ENCODE data around the gene SCMH1. TPM values are rescaled to one million over a fixed set of nuclear protein-coding genes. Genes with fewer than 3 reads are reported as not detected.
"Not testable (repeated sequence)": the region's sequence is repeated elsewhere in the genome, so short reads cannot be mapped to it uniquely, and the experiment has no call there.

The SCMH1 gene
- total RNA-seq, 1 donor from 2014 or later = 19.0 TPM

GRCh38 chr1:41158147-41158875 lies 83.8 kb downstream of the SCMH1 start:
- Mint-ChIP-seq H3K9me3 (no peaks in the 10 kb centered on the region), H3K27ac (no peak overlapping the region), H3K4me3 (ENCODE audit: low read depth) (no peak overlapping the region), H3K4me1 (ENCODE audit: low read depth) (no peaks in the 10 kb centered on the region), H3K27me3 (ENCODE audit: low read depth) (no peaks in the 10 kb centered on the region), H3K36me3 (ENCODE audit: low read depth) (no peaks in the 10 kb centered on the region)
- no peak for DNase-seq (ENCODE audit: low spot score)
- intact Hi-C loops (cut with micrococcal nuclease) = no loop called here

GRCh38 chr1:41155105-41155504 lies 87.0 kb downstream of the SCMH1 start:
- Mint-ChIP-seq H3K4me3 (ENCODE audit: low read depth) (no peak overlapping the region), H3K36me3 (ENCODE audit: low read depth) (no peaks in the 10 kb centered on the region), H3K4me1 (ENCODE audit: low read depth) (no peaks in the 10 kb centered on the region), H3K27ac (no peak overlapping the region), H3K27me3 (ENCODE audit: low read depth) (no peaks in the 10 kb centered on the region), H3K9me3 (no peaks in the 10 kb centered on the region)
- intact Hi-C loops (cut with micrococcal nuclease) = no loop called here
- no peak for DNase-seq (ENCODE audit: low spot score)

- no peak overlapping the region for H3K27ac Mint-ChIP-seq
- no peak overlapping the region for H3K4me3 Mint-ChIP-seq (ENCODE audit: low read depth)
- peaks cover 6% of the 10 kb centered on the region for H3K36me3 Mint-ChIP-seq (ENCODE audit: low read depth)
- intact Hi-C loops (cut with micrococcal nuclease) = no loop called here
- DNase-seq (ENCODE audit: low spot score) = no peak
- no peaks in the 10 kb centered on the region for H3K4me1 Mint-ChIP-seq (ENCODE audit: low read depth)
- no peaks in the 10 kb centered on the region for H3K27me3 Mint-ChIP-seq (ENCODE audit: low read depth)
- H3K9me3 Mint-ChIP-seq = no peaks in the 10 kb centered on the region
Measured at GRCh38 chr1:41153750-41154274, 88.3 kb downstream of the SCMH1 start.

- H3K36me3 Mint-ChIP-seq (ENCODE audit: low read depth) = peaks cover 6% of the 10 kb centered on the region
- intact Hi-C loops (cut with micrococcal nuclease) = no loop called here
- H3K4me3 Mint-ChIP-seq (ENCODE audit: low read depth) = no peak overlapping the region
- no peak for DNase-seq (ENCODE audit: low spot score)
- H3K27me3 Mint-ChIP-seq (ENCODE audit: low read depth) = no peaks in the 10 kb centered on the region
- H3K4me1 Mint-ChIP-seq (ENCODE audit: low read depth) = no peaks in the 10 kb centered on the region
- no peaks in the 10 kb centered on the region for H3K9me3 Mint-ChIP-seq
- no peak overlapping the region for H3K27ac Mint-ChIP-seq
Measured at GRCh38 chr1:41152622-41153044, 89.5 kb downstream of the SCMH1 start.

- DNase-seq (ENCODE audit: low spot score) = no peak
- peaks cover 6% of the 10 kb centered on the region for H3K36me3 Mint-ChIP-seq (ENCODE audit: low read depth)
- no peak overlapping the region for H3K4me3 Mint-ChIP-seq (ENCODE audit: low read depth)
- intact Hi-C loops (cut with micrococcal nuclease) = no loop called here
- no peaks in the 10 kb centered on the region for H3K4me1 Mint-ChIP-seq (ENCODE audit: low read depth)
- no peaks in the 10 kb centered on the region for H3K27me3 Mint-ChIP-seq (ENCODE audit: low read depth)
- H3K9me3 Mint-ChIP-seq = no peaks in the 10 kb centered on the region
- no peak overlapping the region for H3K27ac Mint-ChIP-seq
Measured at GRCh38 chr1:41151846-41152245, 90.3 kb downstream of the SCMH1 start.

- H3K9me3 Mint-ChIP-seq = no peaks in the 10 kb centered on the region
- no peak for DNase-seq (ENCODE audit: low spot score)
- no peak overlapping the region for H3K27ac Mint-ChIP-seq
- no peaks in the 10 kb centered on the region for H3K4me1 Mint-ChIP-seq (ENCODE audit: low read depth)
- no peak overlapping the region for H3K4me3 Mint-ChIP-seq (ENCODE audit: low read depth)
- H3K27me3 Mint-ChIP-seq (ENCODE audit: low read depth) = no peaks in the 10 kb centered on the region
- intact Hi-C loops (cut with micrococcal nuclease) = no loop called here
- peaks cover 6% of the 10 kb centered on the region for H3K36me3 Mint-ChIP-seq (ENCODE audit: low read depth)
Measured at GRCh38 chr1:41149570-41149969, 92.5 kb downstream of the SCMH1 start.

GRCh38 chr1:41144285-41144684 lies 97.8 kb downstream of the SCMH1 start:
- intact Hi-C loops (cut with micrococcal nuclease) = no loop called here
- Mint-ChIP-seq H3K9me3 (no peaks in the 10 kb centered on the region), H3K27me3 (ENCODE audit: low read depth) (no peaks in the 10 kb centered on the region), H3K27ac (no peak overlapping the region), H3K36me3 (ENCODE audit: low read depth) (peaks cover 37% of the 10 kb centered on the region), H3K4me1 (ENCODE audit: low read depth) (no peaks in the 10 kb centered on the region), H3K4me3 (ENCODE audit: low read depth) (no peak overlapping the region)
- DNase-seq (ENCODE audit: low spot score) = no peak

GRCh38 chr1:41138549-41138948 lies 103.6 kb downstream of the SCMH1 start:
- DNase-seq (ENCODE audit: low spot score) = no peak
- H3K36me3 Mint-ChIP-seq (ENCODE audit: low read depth) = peaks cover 80% of the 10 kb centered on the region
- peaks cover 15% of the 10 kb centered on the region for H3K9me3 Mint-ChIP-seq
- intact Hi-C loops (cut with micrococcal nuclease) = no loop called here
- no peaks in the 10 kb centered on the region for H3K4me1 Mint-ChIP-seq (ENCODE audit: low read depth)
- no peak overlapping the region for H3K4me3 Mint-ChIP-seq (ENCODE audit: low read depth)
- no peak overlapping the region for H3K27ac Mint-ChIP-seq
- no peaks in the 10 kb centered on the region for H3K27me3 Mint-ChIP-seq (ENCODE audit: low read depth)

- Mint-ChIP-seq H3K9me3 (peaks cover 19% of the 10 kb centered on the region), H3K4me1 (ENCODE audit: low read depth) (no peaks in the 10 kb centered on the region)
Measured at GRCh38 chr1:41135196-41135947, 106.7 kb downstream of the SCMH1 start.

GRCh38 chr1:41134325-41134724 lies 107.8 kb downstream of the SCMH1 start:
- DNase-seq (ENCODE audit: low spot score); H3K4me3 Mint-ChIP-seq (ENCODE audit: low read depth); intact Hi-C loops (cut with micrococcal nuclease); H3K27me3 Mint-ChIP-seq (ENCODE audit: low read depth); H3K4me1 Mint-ChIP-seq (ENCODE audit: low read depth); H3K27ac Mint-ChIP-seq: not testable (repeated sequence)
- peaks cover 67% of the 10 kb centered on the region for H3K36me3 Mint-ChIP-seq (ENCODE audit: low read depth)
- H3K9me3 Mint-ChIP-seq = peaks cover 19% of the 10 kb centered on the region

More at GRCh38 chr1:41135196-41135947, 106.7 kb downstream of the SCMH1 start:
- intact Hi-C loops (cut with micrococcal nuclease) = no loop called here
- no peaks in the 10 kb centered on the region for H3K27me3 Mint-ChIP-seq (ENCODE audit: low read depth)
- H3K4me3 Mint-ChIP-seq (ENCODE audit: low read depth) = no peak overlapping the region
- H3K27ac Mint-ChIP-seq = no peak overlapping the region
- H3K36me3 Mint-ChIP-seq (ENCODE audit: low read depth) = peaks cover 74% of the 10 kb centered on the region
- DNase-seq (ENCODE audit: low spot score) = no peak

GRCh38 chr1:41122851-41123518 lies 119.1 kb downstream of the SCMH1 start:
- DNase-seq (ENCODE audit: low spot score) = no peak
- H3K27ac Mint-ChIP-seq = no peak overlapping the region
- H3K4me1 Mint-ChIP-seq (ENCODE audit: low read depth) = no peaks in the 10 kb centered on the region
- no peak overlapping the region for H3K4me3 Mint-ChIP-seq (ENCODE audit: low read depth)
- intact Hi-C loops (cut with micrococcal nuclease) = no loop called here
- H3K9me3 Mint-ChIP-seq = no peaks in the 10 kb centered on the region
- no peaks in the 10 kb centered on the region for H3K27me3 Mint-ChIP-seq (ENCODE audit: low read depth)
- no peaks in the 10 kb centered on the region for H3K36me3 Mint-ChIP-seq (ENCODE audit: low read depth)

GRCh38 chr1:41122148-41122547 lies 120.0 kb downstream of the SCMH1 start:
- no peak overlapping the region for H3K4me3 Mint-ChIP-seq (ENCODE audit: low read depth)
- peaks cover 5% of the 10 kb centered on the region for H3K36me3 Mint-ChIP-seq (ENCODE audit: low read depth)
- H3K4me1 Mint-ChIP-seq (ENCODE audit: low read depth) = no peaks in the 10 kb centered on the region
- no peaks in the 10 kb centered on the region for H3K9me3 Mint-ChIP-seq
- no peak overlapping the region for H3K27ac Mint-ChIP-seq
- no peaks in the 10 kb centered on the region for H3K27me3 Mint-ChIP-seq (ENCODE audit: low read depth)
- no peak for DNase-seq (ENCODE audit: low spot score)
- intact Hi-C loops (cut with micrococcal nuclease) = no loop called here

GRCh38 chr1:41118645-41119044 lies 123.5 kb downstream of the SCMH1 start:
- Mint-ChIP-seq H3K27ac (no peak overlapping the region), H3K4me1 (ENCODE audit: low read depth) (no peaks in the 10 kb centered on the region), H3K27me3 (ENCODE audit: low read depth) (no peaks in the 10 kb centered on the region), H3K9me3 (no peaks in the 10 kb centered on the region), H3K36me3 (ENCODE audit: low read depth) (peaks cover 12% of the 10 kb centered on the region), H3K4me3 (ENCODE audit: low read depth) (no peak overlapping the region)
- DNase-seq (ENCODE audit: low spot score) = no peak
- intact Hi-C loops (cut with micrococcal nuclease) = no loop called here

Data from activated T-helper 2 cell treated with anti-CD3 and anti-CD28 coated beads, Interferon-gamma antibody, Interleukin-2, Interleukin-4, amounts not matched to agents 10 μg/mL and 5 μg/mL and 100 μg/mL, durations not matched to agents 14 hours and 24 hours and 36 hours (primary cell).